Stimulated activated CD4-positive, alpha-beta T cell treated with anti-CD3 and anti-CD28 coated beads, TNF-alpha, amount 100 ng/mL, for 1 hour (primary cell): ENCODE data around the gene MCM7.
"Not testable (repeated sequence)": the region's sequence is repeated elsewhere in the genome, so short reads cannot be mapped to it uniquely, and the experiment has no call there.

Experiments used
- DNase-seq, 3 donors: peaks; one replicate each; pipeline ENCODE4 v3.0.0-alpha.2; 2020; ENCODE audit warnings: low read depth in 3 of 3, low spot score in 1 of 3

The MCM7 gene

DNA sequence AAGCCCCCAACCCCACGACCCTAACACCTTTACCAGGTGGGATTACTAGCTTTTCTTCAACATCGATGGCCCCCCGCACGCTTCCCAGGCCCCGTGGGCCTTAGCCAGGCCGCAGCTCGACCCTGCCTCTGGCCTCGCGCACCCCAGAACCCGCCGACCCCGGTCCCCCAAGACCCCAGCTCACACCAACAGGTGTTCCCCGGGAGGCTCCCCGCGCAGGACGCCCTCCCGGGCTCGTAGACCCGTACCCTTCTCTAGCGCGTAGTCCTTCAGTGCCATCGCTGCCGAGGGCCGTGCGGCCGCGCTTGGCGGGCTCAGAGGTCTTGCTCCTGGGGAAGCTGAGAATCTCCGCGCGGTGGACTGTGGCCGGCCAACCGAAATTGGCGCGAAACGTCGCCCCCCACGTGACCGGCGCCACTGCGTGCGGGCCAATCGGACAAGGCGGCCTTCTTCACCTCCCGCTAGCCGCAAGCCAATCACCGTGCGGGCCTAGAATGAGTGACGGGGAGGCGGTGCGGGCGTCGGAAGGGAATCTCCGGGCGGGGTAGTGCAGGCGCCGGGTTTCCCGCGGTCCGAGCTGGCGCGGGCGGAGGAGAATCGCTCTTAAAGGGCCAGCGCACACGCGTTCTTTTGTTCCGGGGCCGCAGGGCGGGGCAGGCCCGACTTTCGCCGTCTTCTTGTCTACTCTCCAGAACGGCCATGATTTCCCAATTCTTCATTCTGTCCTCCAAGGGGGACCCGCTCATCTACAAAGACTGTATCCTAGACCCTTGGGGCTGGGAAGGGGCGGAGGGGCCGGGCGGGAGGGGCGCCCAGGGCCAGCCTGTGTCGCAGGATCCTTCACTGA, at the start of gene MCM7, which contains the start of gene AP4M1:
MCM7 (minus strand) TSS at position 382 of the 847 bp plus-strand sequence; CDS start at position 279, 103 bp downstream.
AP4M1 (plus strand) TSS at position 628 of the 847 bp plus-strand sequence; CDS start at position 700, 72 bp downstream.
- peak; percentile 84 to 87 (median 84) for DNase-seq

DNA sequence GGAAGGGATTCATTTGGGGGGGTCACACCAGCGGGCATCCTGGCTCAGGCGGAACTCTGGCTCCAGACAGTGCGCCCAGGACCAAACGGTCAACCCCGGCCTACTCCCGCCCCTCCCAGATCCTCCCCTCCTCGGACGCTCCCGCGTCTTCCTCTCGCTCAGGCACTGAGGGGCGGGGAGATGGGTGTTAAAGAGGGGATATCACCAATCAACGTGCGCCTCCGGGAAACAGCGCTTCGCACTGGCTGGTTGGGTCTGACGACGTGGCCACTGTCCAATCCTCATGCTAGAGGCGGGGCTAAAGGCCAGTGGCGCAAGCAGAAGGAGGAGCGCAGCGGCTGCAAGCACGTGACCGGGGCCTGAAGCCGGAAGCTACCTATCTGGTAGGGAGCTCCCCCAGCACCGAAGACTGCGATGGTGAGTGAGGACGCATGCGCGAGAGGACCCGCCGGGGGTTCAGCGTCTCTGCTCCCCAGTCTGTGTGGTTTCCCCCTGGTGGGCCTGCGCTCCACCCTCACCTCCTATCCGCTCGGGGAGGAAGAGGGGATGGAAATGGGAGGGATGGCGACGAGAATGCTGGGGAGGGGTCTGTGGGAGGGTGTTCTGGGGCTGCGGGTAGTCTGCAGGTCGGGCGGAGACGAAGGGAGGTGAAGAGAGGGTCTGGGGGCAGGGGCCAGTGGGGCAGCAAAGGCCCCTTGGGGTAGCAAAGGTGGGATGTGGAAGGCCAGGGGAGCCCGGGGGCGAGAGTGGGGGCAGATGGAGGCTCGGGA, 47.5 kb upstream of the MCM7 start, which contains the start of gene LAMTOR4:
LAMTOR4 (plus strand) TSS at position 360 of the 770 bp plus-strand sequence; CDS start at position 415, 55 bp downstream.
- DNase-seq = peak; percentile 83 to 97 (median 95)

DNA sequence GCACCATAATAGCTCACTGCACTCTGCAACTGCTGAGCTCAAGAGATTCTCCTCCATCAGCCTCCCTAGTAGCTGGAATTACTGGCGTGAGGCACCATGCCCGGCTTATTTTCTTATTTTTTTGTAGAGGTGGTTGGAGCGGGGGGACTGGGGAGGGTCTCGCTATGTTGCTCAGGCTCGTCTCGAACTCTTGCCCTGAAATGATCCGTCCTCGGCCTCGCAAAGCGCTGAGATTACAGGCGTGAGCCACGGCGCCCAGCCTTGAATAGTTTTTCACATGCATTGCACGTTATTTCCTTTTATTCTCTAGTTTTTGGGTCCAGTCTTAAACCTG, 47.0 kb upstream of the MCM7 start:
- DNase-seq = no peak

DNA sequence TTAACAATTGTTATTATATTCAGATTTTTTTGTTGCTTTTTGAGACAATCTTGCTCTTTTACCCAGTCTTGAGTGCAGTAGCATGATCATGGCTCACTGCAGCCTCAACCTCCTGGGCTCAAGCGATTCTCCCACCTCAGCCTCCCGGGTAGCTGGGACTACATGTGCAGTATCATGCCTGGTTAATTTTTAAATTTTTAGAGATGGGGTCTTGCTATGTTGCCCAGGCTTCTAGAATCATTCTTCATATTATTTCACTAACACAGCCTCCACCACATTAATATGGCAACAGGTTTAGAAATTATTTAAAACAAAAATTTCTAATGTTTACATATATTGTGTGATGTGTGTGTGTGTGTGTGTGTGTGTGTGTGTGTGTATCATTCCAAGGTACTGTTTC, 46.1 kb upstream of the MCM7 start:
- DNase-seq = no peak

DNA sequence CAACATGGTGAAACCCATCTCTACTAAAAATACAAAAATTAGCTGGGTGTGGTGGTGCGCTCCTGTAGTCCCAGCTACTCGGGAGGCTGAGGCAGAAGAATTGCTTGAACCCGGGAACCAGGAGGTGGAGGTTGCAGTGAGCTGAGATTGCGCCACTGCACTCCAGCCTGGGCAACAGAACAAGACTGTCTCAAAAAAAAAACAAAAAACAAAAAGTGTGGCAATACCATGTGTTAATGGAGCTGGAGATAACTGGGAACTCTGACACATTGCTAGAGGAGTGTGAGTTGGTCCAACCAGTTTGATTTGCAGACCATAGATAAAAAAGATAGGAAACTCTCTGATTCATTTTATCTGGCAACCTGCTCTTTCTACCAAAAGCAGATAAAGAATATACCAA, 45.2 kb upstream of the MCM7 start:
- not testable (repeated sequence) for DNase-seq

DNA sequence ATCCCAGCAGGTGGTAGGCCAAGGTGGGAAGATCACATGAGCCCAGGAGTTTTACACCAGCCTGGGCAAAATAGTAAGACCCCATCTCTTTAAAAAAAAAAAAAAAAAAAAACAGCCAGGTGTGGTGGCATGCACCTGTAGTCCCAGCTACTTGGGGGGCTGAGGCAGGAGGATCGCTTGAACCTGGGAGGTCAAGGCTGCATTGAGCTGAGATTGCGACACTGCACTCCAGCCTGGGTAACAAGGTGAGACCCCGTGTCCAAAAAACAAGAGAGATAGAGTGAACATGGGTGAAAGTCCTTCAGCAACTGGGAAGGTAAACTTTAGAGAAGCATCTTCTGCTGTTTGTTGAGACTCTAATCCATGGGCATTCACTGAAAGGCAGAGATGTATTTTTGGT, 41.3 kb upstream of the MCM7 start:
- DNase-seq = no peak

DNA sequence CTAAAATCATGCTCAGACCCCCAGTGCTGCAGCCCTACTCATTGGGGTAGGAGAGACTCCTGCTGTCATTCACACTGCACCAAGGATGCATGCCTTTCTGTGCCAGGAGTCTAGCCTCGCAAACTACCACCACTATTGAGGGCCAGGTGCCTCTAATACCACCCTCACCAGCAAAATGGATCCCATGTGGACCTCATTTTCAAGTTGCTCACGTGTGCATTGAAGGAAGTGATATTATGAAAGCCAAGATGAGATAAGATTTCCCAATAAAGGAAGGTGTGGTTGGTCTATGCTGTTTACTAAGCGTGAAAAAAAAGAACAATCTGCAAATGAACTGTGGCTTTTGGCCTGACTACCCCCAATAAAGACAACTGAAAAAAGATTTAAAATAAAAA, 40.4 kb upstream of the MCM7 start:
- no peak for DNase-seq

DNA sequence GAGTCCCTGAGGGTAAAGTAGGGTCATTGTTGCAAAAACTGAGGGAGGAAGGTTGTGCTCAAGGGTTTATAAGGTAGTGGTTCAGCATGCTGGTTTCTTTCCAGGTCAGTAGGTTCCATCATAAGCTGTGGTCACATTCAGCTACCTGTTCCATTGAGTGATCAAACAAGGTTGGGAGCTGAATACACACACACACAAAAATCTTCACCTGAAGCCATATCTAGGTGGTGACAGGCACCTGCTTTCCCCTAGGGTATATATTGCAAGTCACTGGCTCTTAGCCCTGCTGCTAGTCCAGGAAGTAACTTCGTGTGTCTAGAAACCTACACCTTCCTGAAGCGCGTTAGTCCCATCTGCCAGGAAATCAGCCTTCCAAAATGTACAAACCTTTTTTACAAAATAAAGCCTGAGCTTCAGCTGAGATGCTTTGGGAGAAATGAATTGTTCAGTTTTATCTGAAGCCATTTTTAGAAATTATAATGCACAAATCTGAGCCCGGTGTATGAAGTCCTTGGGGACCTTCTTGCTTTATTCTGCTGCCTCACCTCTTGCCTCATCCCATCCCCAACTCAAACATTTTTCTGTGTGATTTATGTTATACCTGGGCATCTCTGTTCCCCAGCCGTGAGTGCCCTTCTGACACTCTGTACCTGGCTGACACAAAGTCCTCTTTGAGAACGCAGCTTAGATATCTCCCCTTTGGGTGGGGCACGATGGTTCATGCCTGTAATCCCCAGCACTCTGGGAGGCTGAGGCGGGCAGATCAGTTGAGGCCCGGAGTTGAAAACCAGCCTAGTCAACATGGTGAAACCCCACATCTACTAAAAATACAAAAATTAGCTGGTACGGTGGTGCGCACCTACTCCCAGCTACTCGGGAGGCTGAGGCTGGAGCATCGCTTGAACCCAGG, 36.9 kb upstream of the MCM7 start:
- no peak for DNase-seq

DNA sequence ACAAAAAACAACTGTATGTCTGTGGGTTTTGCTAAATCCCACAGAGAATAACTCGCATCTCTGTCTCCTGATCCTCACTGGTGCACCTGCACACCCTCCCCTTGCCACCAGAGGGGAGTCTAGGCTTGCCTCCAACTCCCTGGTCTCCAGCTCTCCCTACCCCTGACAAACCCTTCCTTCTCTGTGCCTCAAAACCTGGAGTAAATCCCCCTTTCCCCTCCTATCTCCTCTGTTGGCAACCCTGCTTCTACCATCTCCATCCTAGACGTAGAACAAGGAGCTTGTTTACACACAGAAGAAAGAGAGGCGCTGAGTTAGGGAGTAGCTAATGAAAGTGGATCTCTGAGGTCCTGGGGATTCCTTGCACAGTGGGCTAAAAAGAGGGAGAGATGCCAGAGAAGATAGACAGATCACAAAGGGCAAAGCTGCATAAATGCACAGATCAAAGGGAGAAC, 31.5 kb upstream of the MCM7 start:
- peak; percentile 27 to 45 (median 43) for DNase-seq

DNA sequence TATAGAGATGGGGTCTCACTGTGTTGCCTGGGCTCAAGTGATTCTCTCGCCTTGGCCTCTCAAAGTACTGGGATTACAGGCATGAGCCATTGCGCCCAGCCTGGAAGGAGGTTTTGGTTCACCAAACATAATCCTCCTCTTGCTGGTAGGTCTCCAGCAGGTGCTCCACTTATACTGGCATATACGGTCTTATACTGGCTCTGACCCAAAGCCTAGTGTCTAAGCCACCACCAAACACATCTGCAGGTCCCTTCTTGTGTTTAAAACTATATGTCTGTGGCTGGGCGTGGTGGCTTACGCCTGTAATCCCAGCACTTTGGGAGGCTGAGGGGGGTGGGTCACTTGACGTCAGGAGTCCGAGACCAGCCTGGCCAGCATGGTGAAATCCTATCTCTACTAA, 30.9 kb upstream of the MCM7 start:
- no peak for DNase-seq

DNA sequence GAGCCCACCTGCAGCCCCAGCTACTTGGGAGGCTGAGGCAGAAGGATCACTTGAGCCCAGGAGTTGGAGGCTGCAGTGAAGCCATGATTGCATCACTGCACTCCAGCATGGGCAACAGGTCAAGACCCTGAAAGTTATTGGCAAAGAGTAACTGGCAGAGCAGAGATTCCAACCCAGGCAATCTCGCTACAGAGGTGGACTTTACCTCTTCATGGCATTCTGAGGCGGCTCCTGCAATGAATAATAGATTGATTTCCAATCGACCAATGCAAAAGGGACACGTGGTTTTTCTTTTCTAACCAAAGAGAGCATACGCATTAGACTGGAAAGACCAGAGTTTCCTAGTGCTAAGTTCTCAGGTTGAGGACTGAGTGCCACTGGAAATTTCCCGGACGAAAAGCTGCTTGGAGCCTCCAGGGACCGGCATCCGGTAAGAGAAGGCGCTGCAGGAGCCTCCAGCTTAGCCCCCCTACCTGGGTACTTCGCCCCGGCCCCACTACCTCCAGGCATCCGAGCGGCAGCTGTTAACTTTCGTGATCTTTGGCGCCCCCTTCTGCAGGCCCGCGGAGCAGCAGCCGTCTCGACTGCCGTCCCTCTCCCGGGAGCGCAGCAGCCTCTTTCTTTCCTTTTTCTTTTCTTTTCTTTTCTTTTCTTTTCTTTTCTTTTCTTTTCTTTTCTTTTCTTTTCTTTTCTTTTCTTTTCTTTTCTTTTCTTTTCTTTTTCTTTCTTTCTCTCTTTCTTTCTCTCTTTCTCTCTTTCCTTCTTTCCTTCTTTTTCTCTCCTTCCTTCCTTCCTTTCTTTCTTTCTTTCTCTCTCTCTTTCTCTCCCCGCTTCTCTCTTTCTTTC, 29.6 kb upstream of the MCM7 start:
- peak; percentile 51 to 78 (median 74) for DNase-seq

DNA sequence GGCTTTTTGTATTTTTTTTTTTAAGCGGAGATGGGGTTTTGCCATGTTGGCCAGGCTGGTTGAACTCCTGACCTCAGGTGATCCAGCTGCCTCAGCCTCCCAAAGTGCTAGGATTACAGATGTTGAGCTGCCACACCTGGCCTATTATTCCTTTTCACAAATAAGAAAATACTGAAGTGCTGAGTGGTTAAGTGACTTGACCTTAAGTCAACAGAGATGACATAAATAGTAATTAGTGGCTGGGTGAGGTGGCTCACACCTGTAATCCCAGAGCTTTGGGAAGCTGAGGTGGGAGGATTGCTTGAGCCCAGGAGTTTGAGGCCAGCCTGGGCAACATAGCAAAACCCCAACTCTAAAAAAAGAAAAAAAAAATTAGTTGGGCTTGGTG, 29.0 kb upstream of the MCM7 start:
- DNase-seq = not testable (repeated sequence)

DNA sequence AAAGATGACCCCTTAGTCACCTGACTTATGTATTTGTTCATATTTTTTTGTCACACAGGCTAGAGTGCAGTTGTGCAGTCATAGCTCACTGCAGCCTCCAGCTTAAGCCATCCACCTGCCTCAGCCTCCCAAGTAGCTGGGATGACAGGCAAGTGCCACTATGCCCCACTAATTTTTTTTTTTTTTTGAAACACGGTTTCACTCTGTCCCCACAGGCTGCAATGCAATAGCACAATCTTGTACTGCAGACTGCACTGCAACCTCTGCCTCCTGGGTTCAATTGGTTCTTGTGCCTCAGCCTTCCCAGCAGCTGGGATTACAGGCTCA, 27.4 kb upstream of the MCM7 start:
- no peak for DNase-seq

DNA sequence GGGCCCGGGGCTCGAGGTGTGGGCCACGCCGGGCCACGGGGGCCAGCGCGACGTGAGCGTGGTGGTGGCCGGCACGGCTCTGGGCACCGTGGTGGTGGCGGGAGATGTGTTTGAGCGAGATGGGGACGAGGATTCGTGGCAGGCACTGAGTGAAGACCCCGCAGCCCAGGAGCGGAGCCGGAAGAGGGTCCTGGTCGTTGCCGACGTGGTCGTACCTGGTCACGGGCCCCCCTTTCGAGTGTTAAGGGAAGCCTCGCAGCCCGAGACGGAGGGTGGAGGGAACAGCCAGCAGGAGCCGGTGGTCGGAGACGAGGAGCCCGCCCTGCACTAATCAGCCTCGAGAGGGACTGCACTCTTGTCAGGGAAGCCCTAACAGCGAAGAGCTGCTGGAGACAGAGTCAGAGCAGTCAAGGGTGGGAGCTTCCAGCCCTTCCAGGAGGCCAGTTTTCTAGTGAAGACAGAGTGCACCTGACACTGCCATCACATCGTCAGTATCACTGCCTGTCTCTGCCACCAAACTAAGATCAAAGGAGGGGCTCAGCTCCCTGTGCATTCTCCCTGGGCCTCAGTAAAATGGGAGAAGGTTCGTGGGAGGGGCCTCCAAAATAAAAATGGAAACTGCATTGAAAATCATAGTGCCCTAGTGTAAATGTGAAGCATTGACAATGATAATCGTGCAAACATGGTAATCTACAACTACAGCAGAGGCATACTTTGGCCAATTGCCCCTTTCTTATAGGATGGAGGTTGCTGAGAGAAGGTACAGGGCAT, 26.9 kb upstream of the MCM7 start:
- peak in 1 of 3 donors; percentile 9 for DNase-seq

DNA sequence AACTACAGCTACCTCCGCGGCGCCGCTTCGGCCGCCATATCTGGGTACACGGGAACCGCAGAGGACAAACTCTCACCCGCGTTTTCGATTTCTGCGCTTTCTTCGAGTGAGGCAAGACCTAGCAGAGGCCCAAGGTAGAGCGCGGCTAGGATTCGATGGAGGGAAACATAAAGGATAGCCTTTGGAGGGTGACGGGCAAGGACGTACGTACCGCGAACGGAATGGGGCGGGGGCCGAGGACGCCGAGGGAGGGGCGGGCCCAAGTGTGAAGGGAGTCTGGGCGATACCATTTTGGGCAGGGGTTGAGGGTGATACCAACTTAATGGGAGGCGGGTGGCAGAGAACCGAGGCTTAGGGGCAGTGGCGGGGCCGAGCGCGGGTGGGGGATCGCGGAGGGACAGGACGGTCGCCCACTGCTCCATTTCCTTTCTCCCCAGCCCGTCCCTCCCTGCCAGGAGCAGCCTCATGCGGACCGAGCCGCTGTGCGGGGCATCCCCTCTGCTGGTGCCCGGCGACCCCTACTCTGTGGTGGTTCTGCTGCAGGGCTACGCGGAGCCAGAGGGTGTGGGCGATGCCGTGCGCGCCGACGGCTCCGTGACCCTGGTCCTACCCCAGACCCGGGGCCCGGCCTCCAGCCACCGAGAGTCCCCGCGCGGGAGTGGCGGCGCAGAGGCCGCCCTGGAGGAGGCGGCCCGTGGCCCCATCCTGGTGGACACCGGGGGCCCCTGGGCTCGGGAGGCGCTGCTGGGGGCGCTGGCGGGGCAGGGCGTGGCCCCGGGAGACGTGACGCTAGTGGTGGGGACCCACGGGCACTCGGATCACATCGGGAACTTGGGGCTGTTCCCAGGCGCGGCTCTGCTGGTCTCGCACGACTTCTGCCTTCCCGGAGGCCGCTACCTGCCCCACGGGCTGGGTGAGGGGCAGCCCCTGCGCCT, 26.0 kb upstream of the MCM7 start, which contains the start of gene MBLAC1:
MBLAC1 (plus strand) TSS at position 37 of the 935 bp plus-strand sequence; CDS start at position 466, 429 bp downstream.
- DNase-seq = peak; percentile 72 to 81 (median 81)

DNA sequence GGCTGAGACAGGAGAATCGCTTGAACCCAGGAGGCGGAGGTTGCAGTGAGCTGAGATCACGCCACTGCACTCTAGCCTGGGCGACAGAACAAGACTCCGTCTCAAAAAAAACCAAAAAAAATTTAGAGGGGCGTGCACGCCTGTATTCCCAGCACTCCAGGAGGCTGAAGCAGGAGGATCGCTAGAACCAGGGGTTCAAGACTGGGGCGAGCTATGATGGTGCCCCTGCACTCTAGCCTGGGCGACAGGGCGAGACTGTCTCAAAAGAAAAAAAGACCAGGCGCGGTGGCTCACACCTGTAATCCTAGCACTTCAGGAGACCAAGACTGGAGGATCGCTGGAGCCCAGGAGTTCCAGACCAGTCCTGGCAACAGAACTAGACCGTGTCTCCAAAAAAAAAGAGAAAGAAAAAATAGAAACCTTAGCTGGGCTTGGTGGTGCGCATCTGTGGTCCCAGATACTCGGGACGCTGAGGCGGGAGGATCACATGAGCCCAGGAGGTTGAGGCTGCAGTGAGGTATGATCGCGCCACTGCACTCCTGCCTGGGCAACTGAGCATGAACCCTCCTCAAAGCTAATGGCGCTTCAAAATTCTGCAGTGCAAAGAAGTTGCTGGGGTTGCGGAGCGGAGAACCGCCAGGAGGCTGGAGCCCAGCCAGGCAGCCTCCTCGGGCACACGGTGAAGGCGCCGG, 25.2 kb upstream of the MCM7 start:
- no peak for DNase-seq
